DND-41 (cell line): ENCODE results near the gene EPHB1.
"Not testable (repeated sequence)": the region's sequence is repeated elsewhere in the genome, so short reads cannot be mapped to it uniquely, and the experiment has no call there.

Experiments used
- ATAC-seq: fragments of 200-7000 bp; cut with Tn5 transposase; 3 replicates; pipeline ENCODE4 v1.9.1; 2021; ENCODE audit warnings: low read depth; ENCODE audit not compliant: insufficient read depth
- DNase-seq: peaks from one replicate; pipeline ENCODE4 v3.0.0-alpha.2; 2020
- H2AFZ ChIP-seq: 2 replicates; pipeline ENCODE4 v1.6.0; 2012; ENCODE audit warnings: low read depth, low read length
- H3K27ac ChIP-seq: 2 replicates; pipeline ENCODE4 v1.5.1; 2012; ENCODE audit warnings: low read length, inconsistent platforms
- H3K27me3 ChIP-seq: fragments of 200-600 bp; sonication (generic); 2 replicates; pipeline ENCODE4 v1.6.0; 2012; ENCODE audit warnings: low read length, mild to moderate bottlenecking, inconsistent platforms; ENCODE audit not compliant: insufficient read depth, poor library complexity
- H3K36me3 ChIP-seq: 2 replicates; pipeline ENCODE4 v1.5.1; 2012; ENCODE audit warnings: low read length, inconsistent platforms; ENCODE audit not compliant: insufficient read depth
- H3K4me1 ChIP-seq: 2 replicates; pipeline ENCODE4 v1.5.1; 2012; ENCODE audit warnings: mild to moderate bottlenecking, low read length; ENCODE audit not compliant: insufficient read depth
- H3K4me2 ChIP-seq: 2 replicates; pipeline ENCODE4 v1.6.0; 2012; ENCODE audit warnings: mild to moderate bottlenecking, moderate library complexity, low read length, inconsistent platforms; ENCODE audit not compliant: insufficient read depth
- H3K4me3 ChIP-seq, 2 experiments: fragments of 200-600 bp in 1 of 2; shearing (Covaris generic) in 1 of 2; 2 replicates each; pipeline ENCODE4 v1.5.1; 2012 to 2016; ENCODE audit warnings: inconsistent platforms in 2 of 2, low read length in 2 of 2, mild to moderate bottlenecking in 2 of 2, low read depth in 1 of 2, moderate library complexity in 1 of 2
- H3K79me2 ChIP-seq: 2 replicates; pipeline ENCODE4 v1.6.0; 2012; ENCODE audit warnings: low read length, inconsistent platforms; ENCODE audit not compliant: insufficient read depth
- H3K9ac ChIP-seq: 2 replicates; pipeline ENCODE4 v1.6.0; 2012; ENCODE audit warnings: low read depth, mild to moderate bottlenecking, inconsistent platforms, low read length, moderate library complexity
- H3K9me3 ChIP-seq: 2 replicates; pipeline ENCODE4 v1.5.1; 2012; ENCODE audit warnings: low read length, moderate library complexity, mild to moderate bottlenecking, inconsistent platforms; ENCODE audit not compliant: insufficient read depth, severe bottlenecking
- H4K20me1 ChIP-seq: 2 replicates; pipeline ENCODE4 v1.6.0; 2012; ENCODE audit warnings: low read length; ENCODE audit not compliant: insufficient read depth
- CTCF ChIP-seq: IDR thresholded peaks from 2 replicates; pipeline ENCODE4 v1.5.1; 2012; ENCODE audit warnings: borderline replicate concordance, low read length, moderate library complexity, mild to moderate bottlenecking; ENCODE audit not compliant: poor library complexity, severe bottlenecking; ENCODE audit errors: extremely low read depth
- EZH2 ChIP-seq: IDR thresholded peaks from 3 replicates; pipeline ENCODE4 v1.6.1; 2012; ENCODE audit warnings: borderline replicate concordance, low read depth, mild to moderate bottlenecking, moderate library complexity, low read length, inconsistent platforms; ENCODE audit not compliant: severe bottlenecking

Gene EPHB1

GRCh38 chr3:134970895-134971294, 175.8 kb downstream of the EPHB1 start:
- ATAC-seq: no peak
- Histone ChIP-seq H3K4me3 (no peak overlapping the region), H3K9ac (no peak overlapping the region), H3K4me1 (no peaks in the 10 kb centered on the region), H4K20me1 (no peaks in the 10 kb centered on the region), H3K79me2 (no peaks in the 10 kb centered on the region), H3K27me3 (no peaks in the 10 kb centered on the region), H3K9me3 (no peaks in the 10 kb centered on the region), H3K4me2 (no peak overlapping the region), H3K27ac (no peak overlapping the region), H3K36me3 (no peaks in the 10 kb centered on the region), H2AFZ (no peak overlapping the region)
- TF ChIP-seq EZH2: no peak
- no peak for TF ChIP-seq CTCF
- DNase-seq: no peak

- TF ChIP-seq CTCF: no peak
- no peak for TF ChIP-seq EZH2
- Histone ChIP-seq H3K9ac (no peak overlapping the region), H3K27ac (no peak overlapping the region), H3K9me3 (no peaks in the 10 kb centered on the region), H2AFZ (no peak overlapping the region), H3K79me2 (no peaks in the 10 kb centered on the region), H3K36me3 (no peaks in the 10 kb centered on the region), H3K4me2 (no peak overlapping the region), H3K27me3 (no peaks in the 10 kb centered on the region), H3K4me3 (no peak overlapping the region), H4K20me1 (no peaks in the 10 kb centered on the region), H3K4me1 (no peaks in the 10 kb centered on the region)
- DNase-seq (no peak), ATAC-seq (no peak)
These were observed 176.2 kb downstream of the EPHB1 start for GRCh38 chr3:134971306-134971705.

- H3K9ac ChIP-seq, H3K9me3 ChIP-seq, H2AFZ ChIP-seq, H3K4me2 ChIP-seq, H3K4me1 ChIP-seq, ATAC-seq, H3K27me3 ChIP-seq, H3K79me2 ChIP-seq, H3K4me3 ChIP-seq, H3K36me3 ChIP-seq, DNase-seq, H3K27ac ChIP-seq, H4K20me1 ChIP-seq: not testable (repeated sequence)
These were observed 176.8 kb downstream of the EPHB1 start for GRCh38 chr3:134971907-134972306.

GRCh38 chr3:134972836-134973455, 177.9 kb downstream of the EPHB1 start:
- ATAC-seq: no peak
- H3K9ac ChIP-seq: no peak overlapping the region
- no peaks in the 10 kb centered on the region for H3K79me2 ChIP-seq
- H2AFZ ChIP-seq: no peak overlapping the region
- H3K4me1 ChIP-seq: no peaks in the 10 kb centered on the region
- no peak overlapping the region for H3K4me2 ChIP-seq
- H3K27ac ChIP-seq: no peak overlapping the region
- no peaks in the 10 kb centered on the region for H4K20me1 ChIP-seq
- no peak for DNase-seq
- no peaks in the 10 kb centered on the region for H3K27me3 ChIP-seq
- H3K4me3 ChIP-seq: no peak overlapping the region
- TF ChIP-seq CTCF (no peak), EZH2 (no peak)
- H3K9me3 ChIP-seq: no peaks in the 10 kb centered on the region
- H3K36me3 ChIP-seq: no peaks in the 10 kb centered on the region
